Heart left ventricle (tissue), 16 donors: ENCODE measurements around the gene VDR. TPM values are rescaled to one million over a fixed set of nuclear protein-coding genes. Genes with fewer than 3 reads are reported as not detected.

Experiments used
- ATAC-seq, 4 donors: fragments of 200-7000 bp; cut with Tn5 transposase; one replicate each; pipeline ENCODE4 v1.9.1; 2020 to 2022; ENCODE audit warnings: moderate library complexity in 4 of 4, mild to moderate bottlenecking in 3 of 4, moderate number of reproducible peaks in 1 of 4
- DNase-seq, 5 donors: peaks; one replicate each; pipeline ENCODE4 v3.0.0-alpha.2; 2020
- H3K27ac ChIP-seq, 12 donors: fragments of 200-600 bp; sonication (generic) in 4 of 12; one replicate each; pipeline versions ENCODE4 v1.5.0 to v1.8.0; 2016 to 2022; ENCODE audit warnings: mild to moderate bottlenecking in 2 of 12
- H3K27me3 ChIP-seq, 9 donors: fragments of 200-600 bp; sonication (generic) in 2 of 9; one replicate each; pipeline versions ENCODE4 v1.5.1 to v1.8.0; 2016 to 2022; ENCODE audit warnings: mild to moderate bottlenecking in 3 of 9
- H3K36me3 ChIP-seq, 9 donors: fragments of 200-600 bp; sonication (generic) in 2 of 9; one replicate each; pipeline versions ENCODE4 v1.5.0 to v1.8.0; 2018 to 2022; ENCODE audit warnings: mild to moderate bottlenecking in 2 of 9
- H3K4me1 ChIP-seq, 12 donors: fragments of 200-600 bp; sonication (generic) in 4 of 12; one replicate each; pipeline versions ENCODE4 v1.5.0 to v1.8.0; 2016 to 2022; ENCODE audit warnings: mild to moderate bottlenecking in 3 of 12
- H3K4me3 ChIP-seq, 12 donors: fragments of 200-600 bp; sonication (generic) in 4 of 12; one replicate each; pipeline versions ENCODE4 v1.5.0 to v1.8.0; 2017 to 2022; ENCODE audit warnings: mild to moderate bottlenecking in 9 of 12, moderate library complexity in 4 of 12
- H3K9me3 ChIP-seq, 12 donors: fragments of 200-600 bp; sonication (generic) in 4 of 12; one replicate each; pipeline versions ENCODE4 v1.5.0 to v1.8.0; 2016 to 2022; ENCODE audit warnings: mild to moderate bottlenecking in 1 of 12
- CTCF ChIP-seq, 12 donors: fragments of 200-600 bp; sonication (generic) in 4 of 12; IDR thresholded peaks; one replicate each; pipeline versions ENCODE4 v1.5.0 to v1.8.0; 2018 to 2022; ENCODE audit warnings: antibody characterized with exemption in 12 of 12, mild to moderate bottlenecking in 5 of 12
- POLR2A ChIP-seq, 2 donors: fragments of 450-650 bp; IDR thresholded peaks; one replicate each; pipeline ENCODE4 v1.6.1; 2017; ENCODE audit warnings: antibody characterized with exemption in 2 of 2, mild to moderate bottlenecking in 2 of 2, moderate library complexity in 2 of 2
- WGBS, 4 donors: extraction: QIAGEN DNeasy Blood & Tissue Kit in 2 of 4; methylation state at CpG; one replicate each; pipeline versions ENCODE4 v1.1.5 to v1.1.7; 2013 to 2018; 5-methylcytosine and 5-hydroxymethylcytosine counted together
- intact Hi-C, 10 donors: fragments of 100-400 bp; cut with DNase I; formaldehyde crosslinking; loops; one replicate each; pipeline versions ENCODE4 v1.11.1 to v1.14.2; 2022
- polyA plus RNA-seq, 2 donors: library from polyadenylated mRNA; stranded (reverse); fragments of 200-250 nt; gene quantifications; one replicate each; pipeline ENCODE4 v1.2.3, GENCODE V29; 2013
- total RNA-seq, 9 donors: library from RNA; depleted of rRNA in 2 of 9; stranded (reverse); fragments of >200 nt in 2 of 9; fragmentation: NEBNext Ultra II Directional in 3 of 9; extraction: Animal tissue kit (Norgen Biotek cat#: 25700) in 3 of 9; gene quantifications; one replicate each; pipeline versions ENCODE4 v1.1.0 to v1.2.4, GENCODE V29; 2016 to 2023
- donor health status: ischemic (EF 13 %, LVEDD 7.1; RV severe dilation, severe dysfunction).
- donor health status: healthy with polysubstance abuse.
- donor health status: DM: no; HTN: yes; CAD: no.
- donor health status: DM: no; HTN: no; CAD: no.
- donor health status: ischemic (EF 25% LVEDD 6.9; RV normal size, moderate dysfunction).
- donor health status: ischemic (EF 25% LVEDD 5.7; RV mildly dilated, moderate dysfunction).
- donor health status: healthy.
- donor health status: DM: yes; HTN: yes; CAD: no.
- donor health status: ischemic (EF 35%, LVEDD 5.7; RV mildly dilated, moderate dysfunction).
- donor health status: nonischemic (EF 11% LVEDD 7.7; RV severe dilation, severe dysfunction).
- donor health status: DM: yes; HTN: yes; CAD: no.
- donor health status: PGD.
- donor health status: ischemic (EF 29% LVEDD 5.4; RV normal size, mild dysfunction).
- donor health status: nonischemic (EF 23%, LVEDD 6.1; RV moderate dilation, normal function).

VDR gene
- total and polyA plus RNA-seq, 11 donors, result 0.15 to 4.3 (median 0.63) TPM

GRCh38 chr12:47949441-47950341 is 44.9 kb upstream of the VDR start:
- Histone ChIP-seq H3K27ac (no peak overlapping the region), H3K4me3 (no peak overlapping the region), H3K27me3 (no peaks in the 10 kb centered on the region), H3K9me3 (no peaks in the 10 kb centered on the region), H3K36me3 (no peaks in the 10 kb centered on the region), H3K4me1 (peaks cover 0 to 17% (median 2%) of the 10 kb centered on the region in 12 donors)
- TF ChIP-seq CTCF (IDR thresholded peaks at IDR 0.05) (peak; percentile 76 to 91 (median 82)), POLR2A (IDR thresholded peaks at IDR 0.05) (no peak)
- ATAC-seq (peak; percentile 70 to 92 (median 89)), DNase-seq (peak; percentile 68 to 88 (median 80))
- 54 to 60% (median 56%) methylated on average over 32 of the region's 32 CpGs for WGBS, 4 donors
- intact Hi-C loops, result loop anchor here in 9 of 10 donors (2.0 to 10.0 kb wide), 6 partner anchors 42 to 295 kb away; partner anchors contain the start of gene VDR (in 3 of the 9)

DNA sequence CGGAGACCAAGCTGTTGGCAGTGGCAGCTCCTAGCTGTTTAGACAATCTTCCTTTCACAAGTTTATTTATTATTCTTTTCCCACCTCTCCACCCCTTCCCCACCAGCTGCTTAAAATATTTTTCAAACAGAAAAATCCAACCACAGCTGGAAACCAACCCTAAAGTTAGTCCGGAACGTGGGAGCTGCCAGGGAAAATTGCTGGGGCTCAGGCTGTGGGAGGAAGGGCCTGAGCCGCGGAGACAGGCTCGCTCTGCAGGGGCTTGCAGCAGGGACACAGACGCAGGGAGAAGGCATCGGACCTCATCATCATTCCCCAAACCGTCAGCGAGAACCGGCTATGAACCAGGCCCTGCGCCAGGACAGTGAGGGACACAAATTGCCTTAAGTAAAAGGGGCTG is 42.5 kb upstream of the VDR start:
- Histone ChIP-seq H3K9me3 (no peaks in the 10 kb centered on the region), H3K4me3 (no peak overlapping the region), H3K36me3 (no peaks in the 10 kb centered on the region), H3K4me1 (peaks cover 0 to 17% (median 2%) of the 10 kb centered on the region in 12 donors), H3K27ac (no peak overlapping the region), H3K27me3 (peaks cover 0 to 7% (median 0%) of the 10 kb centered on the region in 9 donors)
- WGBS, 4 donors, result 69 to 75% (median 72%) methylated on average over 12 of the region's 12 CpGs
- intact Hi-C loops, result loop anchor here in 7 of 10 donors (5.0 to 10.0 kb wide), 3 partner anchors 40 to 233 kb away; partner anchors contain the start of gene VDR (in 1 of the 7)
- DNase-seq (no peak), ATAC-seq (no peak)
- TF ChIP-seq CTCF (IDR thresholded peaks at IDR 0.05) (no peak), POLR2A (IDR thresholded peaks at IDR 0.05) (no peak)

GRCh38 chr12:47946413-47947323 is 41.9 kb upstream of the VDR start:
- Histone ChIP-seq H3K36me3 (no peaks in the 10 kb centered on the region), H3K27me3 (peaks cover 0 to 13% (median 6%) of the 10 kb centered on the region in 9 donors), H3K9me3 (no peaks in the 10 kb centered on the region), H3K27ac (no peak overlapping the region), H3K4me3 (no peak overlapping the region), H3K4me1 (peaks cover 0 to 23% (median 2%) of the 10 kb centered on the region in 12 donors)
- no peak for DNase-seq
- no peak for ATAC-seq
- intact Hi-C loops, result loop anchor here in 7 of 10 donors (5.0 to 10.0 kb wide), 3 partner anchors 39 to 232 kb away; partner anchors contain the start of gene VDR (in 1 of the 7)
- WGBS, 4 donors, result 75 to 76% (median 76%) methylated on average over 25 to 27 of the region's 27 CpGs
- TF ChIP-seq POLR2A (IDR thresholded peaks at IDR 0.05), result no peak
- TF ChIP-seq CTCF (IDR thresholded peaks at IDR 0.05), result no peak
